Hepatocyte (in vitro differentiated cells): ENCODE results near the gene CCM2L. TPM values are rescaled to one million over a fixed set of nuclear protein-coding genes. Genes with fewer than 3 reads are reported as not detected.

ENCODE experiments used
- DNase-seq: peaks from one replicate; pipeline ENCODE4 v3.0.0-alpha.2; 2016; ENCODE audit warnings: low spot score
- H2AFZ ChIP-seq: fragments of 200-600 bp; sonication (generic); 2 replicates; pipeline ENCODE4 v1.6.0; 2016; ENCODE audit warnings: antibody characterized with exemption, mild to moderate bottlenecking
- H3K27ac ChIP-seq: fragments of 200-600 bp; sonication (generic); 2 replicates; pipeline ENCODE4 v1.5.1; 2016; ENCODE audit warnings: mild to moderate bottlenecking
- H3K27me3 ChIP-seq: fragments of 200-600 bp; sonication (generic); 2 replicates; pipeline ENCODE4 v1.6.1; 2016
- H3K36me3 ChIP-seq: fragments of 200-600 bp; sonication (generic); replicated peaks from 2 replicates; pipeline ENCODE4 v1.5.1; 2016; ENCODE audit warnings: low read depth; ENCODE audit not compliant: insufficient read depth
- H3K4me1 ChIP-seq: fragments of 200-600 bp; sonication (generic); 2 replicates; pipeline ENCODE4 v1.5.1; 2016; ENCODE audit warnings: mild to moderate bottlenecking, moderate library complexity; ENCODE audit not compliant: insufficient read depth
- H3K4me2 ChIP-seq: fragments of 200-600 bp; sonication (generic); 2 replicates; pipeline ENCODE4 v1.6.0; 2016
- H3K4me3 ChIP-seq: fragments of 200-600 bp; sonication (generic); 2 replicates; pipeline ENCODE4 v1.5.1; 2016; ENCODE audit warnings: mild to moderate bottlenecking
- H3K79me2 ChIP-seq: fragments of 200-600 bp; sonication (generic); 2 replicates; pipeline ENCODE4 v1.6.0; 2017; ENCODE audit warnings: mild to moderate bottlenecking
- H3K9me2 ChIP-seq: fragments of 200-600 bp; sonication (generic); replicated peaks from 2 replicates; pipeline ENCODE4 v1.6.0; 2017; ENCODE audit warnings: mild to moderate bottlenecking; ENCODE audit not compliant: insufficient read depth
- H3K9me3 ChIP-seq: fragments of 200-600 bp; sonication (generic); 2 replicates; pipeline ENCODE4 v1.5.1; 2016; ENCODE audit warnings: low read depth, mild to moderate bottlenecking
- H4K20me1 ChIP-seq: fragments of 200-600 bp; sonication (generic); 2 replicates; pipeline ENCODE4 v1.6.0; 2016; ENCODE audit warnings: mild to moderate bottlenecking; ENCODE audit not compliant: insufficient read depth, poor library complexity, severe bottlenecking
- EZH2 ChIP-seq: fragments of 200-600 bp; sonication (generic); IDR thresholded peaks from 2 replicates; pipeline ENCODE4 v1.6.1; 2016; ENCODE audit warnings: antibody characterized with exemption, mild to moderate bottlenecking, borderline replicate concordance
- EZH2phosphoT487 ChIP-seq: fragments of 200-600 bp; sonication (generic); IDR thresholded peaks from one replicate; pipeline ENCODE4 v1.6.1; 2018; ENCODE audit warnings: antibody characterized with exemption, mild to moderate bottlenecking, low read depth, moderate library complexity; ENCODE audit not compliant: unreplicated experiment, severe bottlenecking
- WGBS: methylation state at CpG from one replicate; pipeline ENCODE4 v1.1.6; 2016; ENCODE audit warnings: low lambda C conversion rate; ENCODE audit errors: missing lambda C conversion rate; 5-methylcytosine and 5-hydroxymethylcytosine counted together
- polyA plus RNA-seq: library from polyadenylated mRNA; unstranded; fragments of >200 nt; fragmentation: Nextera tagmentation; extraction: Ambion mirVana; gene quantifications from 2 replicates; pipeline ENCODE4 v1.2.1, GENCODE V29; 2016
- total RNA-seq: library from RNA; depleted of rRNA; stranded (reverse); fragments of >200 nt; gene quantifications from 2 replicates; pipeline ENCODE4 v1.2.3, GENCODE V29; 2014
- TF ChIP-seq, protein P1 (sequence below): fragments of 200-600 bp; sonication (generic); IDR thresholded peaks from 2 replicates; pipeline ENCODE4 v1.5.1; 2016; ENCODE audit warnings: antibody characterized with exemption, mild to moderate bottlenecking; ENCODE audit not compliant: poor library complexity

The CCM2L gene
- total and polyA plus RNA-seq, 2 experiments from 2014 or later: 0.77 to 1.0 TPM

- DNase-seq: no peak
- H4K20me1 ChIP-seq: no peaks in the 10 kb centered on the region
Measured at GRCh38 chr20:32004963-32005362, 5.3 kb upstream of the CCM2L start.

GRCh38 chr20:32006053-32006452, 4.2 kb upstream of the CCM2L start:
- Histone ChIP-seq H3K27ac (no peak overlapping the region), H3K27me3 (peaks cover 40% of the 10 kb centered on the region), H3K4me1 (no peaks in the 10 kb centered on the region), H3K9me3 (no peaks in the 10 kb centered on the region), H3K36me3 (no peaks in the 10 kb centered on the region), H3K9me2 (no peaks in the 10 kb centered on the region), H3K4me2 (no peak overlapping the region), H3K79me2 (no peaks in the 10 kb centered on the region), H4K20me1 (no peaks in the 10 kb centered on the region), H3K4me3 (no peak overlapping the region), H2AFZ (no peak overlapping the region)
- no peak for TF ChIP-seq EZH2
- TF ChIP-seq, protein P1, sequence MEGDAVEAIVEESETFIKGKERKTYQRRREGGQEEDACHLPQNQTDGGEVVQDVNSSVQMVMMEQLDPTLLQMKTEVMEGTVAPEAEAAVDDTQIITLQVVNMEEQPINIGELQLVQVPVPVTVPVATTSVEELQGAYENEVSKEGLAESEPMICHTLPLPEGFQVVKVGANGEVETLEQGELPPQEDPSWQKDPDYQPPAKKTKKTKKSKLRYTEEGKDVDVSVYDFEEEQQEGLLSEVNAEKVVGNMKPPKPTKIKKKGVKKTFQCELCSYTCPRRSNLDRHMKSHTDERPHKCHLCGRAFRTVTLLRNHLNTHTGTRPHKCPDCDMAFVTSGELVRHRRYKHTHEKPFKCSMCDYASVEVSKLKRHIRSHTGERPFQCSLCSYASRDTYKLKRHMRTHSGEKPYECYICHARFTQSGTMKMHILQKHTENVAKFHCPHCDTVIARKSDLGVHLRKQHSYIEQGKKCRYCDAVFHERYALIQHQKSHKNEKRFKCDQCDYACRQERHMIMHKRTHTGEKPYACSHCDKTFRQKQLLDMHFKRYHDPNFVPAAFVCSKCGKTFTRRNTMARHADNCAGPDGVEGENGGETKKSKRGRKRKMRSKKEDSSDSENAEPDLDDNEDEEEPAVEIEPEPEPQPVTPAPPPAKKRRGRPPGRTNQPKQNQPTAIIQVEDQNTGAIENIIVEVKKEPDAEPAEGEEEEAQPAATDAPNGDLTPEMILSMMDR: no peak
- no peak for TF ChIP-seq EZH2phosphoT487
- 81% methylated on average over 5 of the region's 5 CpGs for WGBS
- no peak for DNase-seq

More at GRCh38 chr20:32004963-32005362, 5.3 kb upstream of the CCM2L start:
- Histone ChIP-seq H3K79me2 (no peaks in the 10 kb centered on the region), H3K27me3 (peaks cover 33% of the 10 kb centered on the region), H3K27ac (no peak overlapping the region), H3K4me2 (no peak overlapping the region), H3K36me3 (no peaks in the 10 kb centered on the region), H2AFZ (no peak overlapping the region), H3K9me2 (no peaks in the 10 kb centered on the region), H3K4me3 (no peak overlapping the region), H3K4me1 (no peaks in the 10 kb centered on the region), H3K9me3 (no peaks in the 10 kb centered on the region)
- TF ChIP-seq EZH2phosphoT487: no peak

DNA sequence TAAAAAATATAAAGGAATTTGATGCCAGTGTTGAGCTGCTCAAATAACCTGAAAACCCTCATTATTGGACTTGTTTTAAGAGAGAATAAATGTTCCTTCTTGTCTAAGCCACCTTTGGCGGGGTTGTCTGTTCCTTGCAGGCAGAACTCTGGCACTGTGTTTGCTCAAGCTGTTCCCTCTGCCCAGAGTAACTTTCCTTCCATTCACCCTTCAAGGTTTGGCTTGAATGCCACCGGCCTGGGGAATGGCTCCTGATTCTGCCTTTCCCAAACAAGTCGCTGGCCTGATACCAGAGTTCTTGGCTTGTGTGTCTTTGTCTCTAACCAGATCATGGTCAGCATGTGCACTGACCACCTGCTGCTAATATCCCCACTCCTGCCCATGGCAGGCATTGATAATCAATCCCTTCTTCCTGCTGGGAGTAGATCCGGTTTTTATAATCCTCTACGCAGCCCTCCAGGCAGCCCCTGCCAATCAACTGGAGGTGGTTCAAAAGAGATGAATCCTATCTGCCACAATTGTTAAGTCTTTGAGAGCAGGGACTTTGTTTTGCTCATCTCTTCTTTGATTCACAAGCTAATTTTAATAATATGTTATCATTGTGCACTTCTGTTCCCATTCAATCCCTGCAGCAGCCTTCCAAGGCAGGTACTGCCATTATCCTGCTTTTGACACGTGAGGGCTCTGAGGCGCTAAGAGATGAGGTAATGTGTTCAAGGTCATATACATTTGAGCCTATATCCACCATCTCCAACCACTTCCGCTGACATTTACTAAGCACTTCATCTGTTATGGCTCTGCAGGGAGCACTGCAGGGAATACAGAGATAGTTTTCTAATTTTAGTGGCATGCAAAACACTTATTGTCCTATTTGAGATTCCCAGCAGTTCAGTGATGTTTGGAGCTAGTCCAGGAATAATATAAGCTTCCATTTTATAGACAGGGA, 3.1 kb upstream of the CCM2L start:
- no peaks in the 10 kb centered on the region for H3K4me1 ChIP-seq
- H3K4me2 ChIP-seq: no peak overlapping the region
- no peak overlapping the region for H2AFZ ChIP-seq
- no peak overlapping the region for H3K27ac ChIP-seq
- TF ChIP-seq EZH2 (no peak), EZH2phosphoT487 (no peak)
- TF ChIP-seq, protein P1: no peak
- no peaks in the 10 kb centered on the region for H3K36me3 ChIP-seq
- no peaks in the 10 kb centered on the region for H3K9me2 ChIP-seq
- DNase-seq: no peak
- no peak overlapping the region for H3K4me3 ChIP-seq
- 62% methylated on average over 8 of the region's 8 CpGs for WGBS
- H3K79me2 ChIP-seq: no peaks in the 10 kb centered on the region
- H3K27me3 ChIP-seq: peaks cover 39% of the 10 kb centered on the region
- H3K9me3 ChIP-seq: no peaks in the 10 kb centered on the region
- no peaks in the 10 kb centered on the region for H4K20me1 ChIP-seq
